PC-3 (cell line): ENCODE data around the gene SLC25A26. TPM values are rescaled to one million over a fixed set of nuclear protein-coding genes. Genes with fewer than 3 reads are reported as not detected.
"Not testable (repeated sequence)": the region's sequence is repeated elsewhere in the genome, so short reads cannot be mapped to it uniquely, and the experiment has no call there.

ENCODE experiments used
- ATAC-seq: fragments of 200-7000 bp; cut with Tn5 transposase; 2 replicates; pipeline ENCODE4 v1.9.1; 2020; ENCODE audit warnings: mild to moderate bottlenecking, moderate library complexity
- BruUV-seq: library from RNA; stranded (reverse); fragments of 400-500 nt; replicated peaks from 2 replicates; lab custom pipeline; 2021; lab: Mats Ljungman, UMichigan
- CTCF ChIA-PET: fragments of 300-600 bp; sonication (Branson Sonifier 250); formaldehyde crosslinking; loops from one replicate; lab custom pipeline; 2022; ENCODE audit warnings: antibody characterized with exemption; lab: Charles Lee
- POLR2A ChIA-PET: fragments of 300-600 bp; sonication (Branson Sonifier 250); formaldehyde crosslinking; loops from one replicate; lab custom pipeline; 2022; ENCODE audit warnings: antibody characterized with exemption; ENCODE audit not compliant: unreplicated experiment; lab: Charles Lee
- DNase-seq: peaks from one replicate; pipeline ENCODE4 v3.0.0-alpha.2; 2015
- H2AFZ ChIP-seq: fragments of 300-600 bp; sonication (generic); 2 replicates; pipeline ENCODE4 v1.6.0; 2016; ENCODE audit warnings: antibody characterized with exemption, low read length
- H3F3A ChIP-seq: fragments of 300-600 bp; sonication (generic); one replicate; pipeline ENCODE4 v1.6.0; 2017; ENCODE audit warnings: antibody characterized with exemption, low read length, control low read depth, mild to moderate bottlenecking; ENCODE audit not compliant: unreplicated experiment
- H3K27ac ChIP-seq: fragments of 300-600 bp; sonication (generic); 2 replicates; pipeline ENCODE4 v1.5.1; 2016; ENCODE audit warnings: mild to moderate bottlenecking, low read length
- H3K27me3 ChIP-seq: fragments of 300-600 bp; sonication (generic); 2 replicates; pipeline ENCODE4 v1.6.1; 2016; ENCODE audit warnings: low read length, mixed read lengths
- H3K36me3 ChIP-seq: fragments of 300-600 bp; sonication (generic); 2 replicates; pipeline ENCODE4 v1.6.1; 2016; ENCODE audit warnings: low read depth, mixed run types, low read length, mixed read lengths
- H3K4me1 ChIP-seq: fragments of 300-600 bp; sonication (generic); 2 replicates; pipeline ENCODE4 v1.5.1; 2016; ENCODE audit warnings: low read length; ENCODE audit not compliant: insufficient read depth
- H3K4me2 ChIP-seq: fragments of 300-600 bp; sonication (generic); 2 replicates; pipeline ENCODE4 v1.6.0; 2016; ENCODE audit warnings: low read length
- H3K4me3 ChIP-seq: fragments of 300-600 bp; sonication (generic); 2 replicates; pipeline ENCODE4 v1.5.1; 2016; ENCODE audit warnings: mild to moderate bottlenecking, low read length, mixed read lengths
- H3K79me2 ChIP-seq: fragments of 300-600 bp; sonication (generic); 2 replicates; pipeline ENCODE4 v1.6.1; 2017; ENCODE audit warnings: low read length, mixed read lengths
- H3K9ac ChIP-seq: fragments of 300-600 bp; sonication (generic); 2 replicates; pipeline ENCODE4 v1.6.0; 2016; ENCODE audit warnings: mild to moderate bottlenecking, low read length
- H3K9me2 ChIP-seq: fragments of 300-600 bp; sonication (generic); replicated peaks from 2 replicates; pipeline ENCODE4 v1.6.1; 2016; ENCODE audit warnings: mixed run types, low read length, mixed read lengths
- H3K9me3 ChIP-seq: fragments of 300-600 bp; sonication (generic); 2 replicates; pipeline ENCODE4 v1.6.1; 2016; ENCODE audit warnings: low read length, mixed read lengths
- H4K20me1 ChIP-seq: fragments of 300-600 bp; sonication (generic); 2 replicates; pipeline ENCODE4 v1.6.1; 2016; ENCODE audit warnings: low read length, mixed read lengths
- CTCF ChIP-seq: fragments of 300-600 bp; sonication (generic); conservative IDR thresholded peaks from 2 replicates; pipeline ENCODE4 v1.5.1; 2017; ENCODE audit warnings: antibody characterized with exemption, low read depth, mild to moderate bottlenecking, low read length
- EZH2 ChIP-seq: fragments of 300-600 bp; sonication (generic); IDR thresholded peaks from one replicate; pipeline ENCODE4 v1.6.1; 2017; ENCODE audit warnings: antibody characterized with exemption, mild to moderate bottlenecking, low read length; ENCODE audit not compliant: unreplicated experiment
- EZH2phosphoT487 ChIP-seq: fragments of 300-600 bp; sonication (generic); IDR thresholded peaks from 2 replicates; pipeline ENCODE4 v1.6.1; 2018; ENCODE audit warnings: mild to moderate bottlenecking, antibody characterized with exemption, low read length, borderline replicate concordance
- intact Hi-C: fragments of 100-400 bp; cut with micrococcal nuclease; formaldehyde crosslinking; loops from 2 replicates; pipeline ENCODE4 v1.9.0; 2023
- total RNA-seq: library from RNA; depleted of rRNA; stranded (reverse); fragments of >200 nt; gene quantifications from 2 replicates; pipeline ENCODE4 v1.2.3, GENCODE V29; 2014

SLC25A26 gene
- total RNA-seq, 1 experiment from 2014 or later: 7.9 TPM

GRCh38 chr3:66304293-66304692, 83.5 kb downstream of the SLC25A26 start:
- TF ChIP-seq EZH2 (no peak), CTCF (no peak), EZH2phosphoT487 (no peak)
- Histone ChIP-seq H3K9me2 (no peaks in the 10 kb centered on the region), H3K9ac (no peak overlapping the region), H3K79me2 (no peaks in the 10 kb centered on the region), H3K4me3 (no peak overlapping the region), H3F3A (no peaks in the 10 kb centered on the region), H3K4me2 (no peak overlapping the region), H3K4me1 (no peaks in the 10 kb centered on the region), H3K27ac (no peak overlapping the region), H3K27me3 (no peaks in the 10 kb centered on the region), H2AFZ (no peak overlapping the region), H3K36me3 (no peaks in the 10 kb centered on the region), H4K20me1 (no peaks in the 10 kb centered on the region), H3K9me3 (no peaks in the 10 kb centered on the region)
- no TSS peak for BruUV-seq
- ChIA-PET POLR2A (no interaction called here), CTCF (no interaction called here)
- no peak for DNase-seq
- no peak for ATAC-seq
- intact Hi-C loops: no loop called here

DNA sequence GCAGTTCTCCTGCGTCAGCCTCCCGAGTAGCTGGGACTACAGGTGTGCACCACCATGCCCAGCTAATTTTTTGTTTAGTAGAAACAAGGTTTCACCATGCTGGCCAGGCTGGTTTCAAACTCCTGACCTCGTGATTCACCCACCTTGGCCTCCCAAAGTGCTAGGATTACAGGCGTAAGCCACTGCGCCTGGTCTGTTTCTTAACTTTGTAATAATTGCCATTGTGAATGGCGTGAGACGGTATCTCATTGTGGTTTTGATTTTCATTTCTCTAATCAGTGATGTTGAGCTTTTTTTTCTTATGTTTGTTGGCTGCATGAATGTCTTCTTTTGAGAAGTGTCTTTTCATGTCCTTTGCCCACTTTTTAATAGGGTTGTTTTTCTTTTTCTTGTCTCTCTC, 85.3 kb downstream of the SLC25A26 start:
- H3K9ac ChIP-seq, H3K4me1 ChIP-seq, BruUV-seq, H2AFZ ChIP-seq, H3K27ac ChIP-seq, H3K9me3 ChIP-seq, H3K79me2 ChIP-seq, H3K9me2 ChIP-seq, H3K36me3 ChIP-seq, H3F3A ChIP-seq, H3K27me3 ChIP-seq, H3K4me3 ChIP-seq, H4K20me1 ChIP-seq, POLR2A ChIA-PET, DNase-seq, ATAC-seq, intact Hi-C loops, CTCF ChIA-PET, H3K4me2 ChIP-seq: not testable (repeated sequence)

DNA sequence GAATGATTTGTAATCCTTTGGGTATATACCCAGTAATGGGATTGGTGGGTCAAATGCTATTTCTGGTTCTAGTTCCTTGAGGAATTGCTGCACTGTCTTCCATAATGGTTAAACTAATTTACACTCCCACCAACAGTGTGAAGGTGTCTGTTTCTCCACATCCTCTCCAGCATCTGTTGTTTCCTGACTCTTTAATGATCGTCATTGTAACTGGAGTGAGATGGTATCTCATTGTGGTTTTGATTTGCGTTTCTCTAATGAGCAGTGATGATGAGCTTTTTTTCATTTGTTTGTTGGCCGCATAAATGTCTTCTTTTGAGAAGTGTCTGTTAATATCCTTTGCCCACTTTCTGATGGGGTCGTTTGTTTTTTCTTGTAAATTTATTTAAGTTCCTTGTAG, 86.2 kb downstream of the SLC25A26 start:
- H2AFZ ChIP-seq, H3K4me3 ChIP-seq, H3K79me2 ChIP-seq, H3K27ac ChIP-seq, H3K27me3 ChIP-seq, H4K20me1 ChIP-seq, H3K36me3 ChIP-seq, intact Hi-C loops, DNase-seq, CTCF ChIA-PET, ATAC-seq, BruUV-seq, POLR2A ChIA-PET, H3K9ac ChIP-seq, H3K9me3 ChIP-seq, H3F3A ChIP-seq, H3K4me1 ChIP-seq, H3K4me2 ChIP-seq, H3K9me2 ChIP-seq: not testable (repeated sequence)

DNA sequence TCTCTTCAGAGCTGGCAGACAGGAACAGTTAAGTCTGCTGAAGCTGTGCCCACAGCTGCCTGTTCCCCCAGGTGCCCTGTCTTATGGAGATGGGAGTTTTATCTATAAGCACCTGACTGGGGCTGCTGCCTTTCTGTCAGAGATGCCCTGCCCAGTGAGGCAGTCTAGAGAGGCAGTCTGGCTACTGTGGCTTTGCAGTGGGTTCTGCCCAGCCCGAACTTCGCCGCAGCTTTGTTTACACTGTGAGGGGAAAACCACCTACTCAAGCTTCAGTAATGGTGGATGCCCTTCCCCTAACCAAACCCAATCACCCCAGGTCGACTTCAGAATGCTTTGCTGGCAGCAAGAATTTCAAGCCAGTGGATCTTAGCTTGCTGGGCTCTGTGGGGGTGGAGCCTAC, 91.2 kb downstream of the SLC25A26 start:
- POLR2A ChIA-PET: no interaction called here
- BruUV-seq: no TSS peak
- no peak for ATAC-seq

More for the DNA sequence above, 91.2 kb downstream of the SLC25A26 start:
- Histone ChIP-seq H3K4me2 (no peak overlapping the region), H3K27ac (no peak overlapping the region), H3K4me1 (no peaks in the 10 kb centered on the region), H3F3A (no peaks in the 10 kb centered on the region), H3K27me3 (no peaks in the 10 kb centered on the region), H3K79me2 (no peaks in the 10 kb centered on the region), H3K4me3 (no peak overlapping the region), H2AFZ (no peak overlapping the region), H3K9me3 (no peaks in the 10 kb centered on the region), H3K9me2 (no peaks in the 10 kb centered on the region), H4K20me1 (no peaks in the 10 kb centered on the region), H3K36me3 (no peaks in the 10 kb centered on the region), H3K9ac (no peak overlapping the region)
- TF ChIP-seq CTCF (no peak), EZH2phosphoT487 (no peak), EZH2 (no peak)
- intact Hi-C loops: no loop called here
- CTCF ChIA-PET: no interaction called here
- no peak for DNase-seq
